Upper lobe of right lung (tissue), 1 donor: Measurements from ENCODE around the gene KRT5. TPM values are rescaled to one million over a fixed set of nuclear protein-coding genes. Genes with fewer than 3 reads are reported as not detected.
A peak's percentile ranks its signal among the peaks of the same experiment; 100 is the strongest.

ENCODE experiments used
- ATAC-seq: fragments of 200-7000 bp; cut with Tn5 transposase; one replicate; pipeline ENCODE4 v1.9.1; 2020; ENCODE audit warnings: mild to moderate bottlenecking, moderate library complexity
- DNase-seq: peaks from one replicate; pipeline ENCODE4 v3.0.0-alpha.2; 2020
- H3K27ac ChIP-seq: fragments of 200-600 bp; one replicate; pipeline ENCODE4 v1.8.0; 2022
- H3K27me3 ChIP-seq: fragments of 200-600 bp; one replicate; pipeline ENCODE4 v1.8.0; 2022; ENCODE audit warnings: mild to moderate bottlenecking
- H3K36me3 ChIP-seq: fragments of 200-600 bp; one replicate; pipeline ENCODE4 v1.8.0; 2022
- H3K4me1 ChIP-seq: fragments of 200-600 bp; one replicate; pipeline ENCODE4 v1.8.0; 2022
- H3K4me3 ChIP-seq: fragments of 200-600 bp; one replicate; pipeline ENCODE4 v1.8.0; 2022; ENCODE audit warnings: mild to moderate bottlenecking
- H3K9me3 ChIP-seq: fragments of 200-600 bp; one replicate; pipeline ENCODE4 v1.8.0; 2022
- intact Hi-C: fragments of 100-400 bp; cut with DNase I; formaldehyde crosslinking; loops from one replicate; pipeline ENCODE4 v1.11.0; 2022
- long read RNA-seq: library from polyadenylated mRNA; unstranded; transcript quantifications from one replicate; pipeline ENCODE4 v2.0.0, GENCODE V29; 2021
- total RNA-seq: library from RNA; stranded (reverse); fragmentation: NEBNext Ultra II Directional; extraction: Animal tissue kit (Norgen Biotek cat#: 25700); gene quantifications from one replicate; pipeline ENCODE4 v1.2.1, GENCODE V29; 2021
- TF ChIP-seq, protein P1 (sequence below): fragments of 200-600 bp; IDR thresholded peaks from one replicate; pipeline ENCODE4 v1.8.0; 2022; ENCODE audit warnings: antibody characterized with exemption
- donor health status: DM: no; HTN: yes; CAD: no; lungs with severe emphysema.

The KRT5 gene
- 8.8 TPM for total RNA-seq
- long read RNA-seq, partial matches to known transcripts = 1 of 7 reads
- long read RNA-seq, other reads (novel, unspliced or antisense) = 2 of 7 reads

DNA sequence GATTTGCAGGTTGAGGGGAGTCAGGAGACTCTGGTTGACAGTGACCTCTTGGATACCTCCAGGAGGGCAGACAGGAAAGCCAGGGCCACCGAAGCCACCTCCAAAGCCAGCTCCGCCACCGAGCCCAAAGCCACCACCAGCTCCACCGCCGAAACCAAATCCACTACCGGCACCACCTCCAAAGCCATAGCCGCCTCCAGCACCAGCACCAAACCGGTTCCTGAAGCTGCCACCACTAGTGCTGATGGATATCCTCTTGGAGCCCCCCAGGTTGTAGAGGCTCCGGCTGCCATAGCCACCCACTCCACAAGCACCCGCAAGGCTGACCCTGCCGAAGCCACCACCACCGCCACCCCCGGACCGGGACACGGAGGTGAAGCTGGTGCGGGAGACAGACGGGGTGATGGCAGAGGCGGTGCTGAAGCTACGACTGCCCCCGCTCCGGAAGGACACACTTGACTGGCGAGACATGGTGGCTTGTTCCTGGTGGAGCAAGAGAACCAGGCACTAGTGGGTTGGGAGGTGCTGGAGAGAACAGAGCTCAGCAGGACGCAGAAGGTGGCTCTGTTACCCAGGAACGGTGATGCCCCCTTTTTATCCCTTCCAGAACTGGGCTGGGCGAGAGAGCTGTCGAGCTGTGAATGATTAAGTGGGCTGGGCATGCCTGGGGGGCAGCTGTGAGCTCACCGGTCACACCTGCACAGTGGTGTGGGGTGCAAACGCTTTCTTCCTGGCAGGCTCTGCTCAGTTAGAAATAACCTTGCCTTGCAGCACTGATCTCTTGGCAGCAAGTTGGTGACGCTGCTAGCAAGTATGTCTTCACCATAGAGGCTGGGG, at the start of gene KRT5:
Gene KRT5 (minus strand): TSS at position 569 of the 837 bp plus-strand sequence. CDS start 98 bp downstream, at position 471.
- Histone ChIP-seq H3K27me3 (peaks cover 6% of the 10 kb centered on the region), H3K4me3 (no peak within 1 kb of the TSS), H3K9me3 (no peaks in the 10 kb centered on the region), H3K36me3 (no peaks in the 10 kb centered on the region), H3K4me1 (no peaks in the 10 kb centered on the region), H3K27ac (no peak within 1 kb of the TSS)
- DNase-seq (no peak), ATAC-seq (no peak)
- intact Hi-C loops = no loop called here
- TF ChIP-seq, protein P1, sequence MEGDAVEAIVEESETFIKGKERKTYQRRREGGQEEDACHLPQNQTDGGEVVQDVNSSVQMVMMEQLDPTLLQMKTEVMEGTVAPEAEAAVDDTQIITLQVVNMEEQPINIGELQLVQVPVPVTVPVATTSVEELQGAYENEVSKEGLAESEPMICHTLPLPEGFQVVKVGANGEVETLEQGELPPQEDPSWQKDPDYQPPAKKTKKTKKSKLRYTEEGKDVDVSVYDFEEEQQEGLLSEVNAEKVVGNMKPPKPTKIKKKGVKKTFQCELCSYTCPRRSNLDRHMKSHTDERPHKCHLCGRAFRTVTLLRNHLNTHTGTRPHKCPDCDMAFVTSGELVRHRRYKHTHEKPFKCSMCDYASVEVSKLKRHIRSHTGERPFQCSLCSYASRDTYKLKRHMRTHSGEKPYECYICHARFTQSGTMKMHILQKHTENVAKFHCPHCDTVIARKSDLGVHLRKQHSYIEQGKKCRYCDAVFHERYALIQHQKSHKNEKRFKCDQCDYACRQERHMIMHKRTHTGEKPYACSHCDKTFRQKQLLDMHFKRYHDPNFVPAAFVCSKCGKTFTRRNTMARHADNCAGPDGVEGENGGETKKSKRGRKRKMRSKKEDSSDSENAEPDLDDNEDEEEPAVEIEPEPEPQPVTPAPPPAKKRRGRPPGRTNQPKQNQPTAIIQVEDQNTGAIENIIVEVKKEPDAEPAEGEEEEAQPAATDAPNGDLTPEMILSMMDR = no peak

- ATAC-seq = no peak
- no peak for DNase-seq
- H3K9me3 ChIP-seq = no peaks in the 10 kb centered on the region
- H3K4me3 ChIP-seq = no peak overlapping the region
- intact Hi-C loops = no loop called here
- no peak overlapping the region for H3K27ac ChIP-seq
- no peaks in the 10 kb centered on the region for H3K36me3 ChIP-seq
- H3K4me1 ChIP-seq = no peaks in the 10 kb centered on the region
- TF ChIP-seq, protein P1 = no peak
- H3K27me3 ChIP-seq = peaks cover 42% of the 10 kb centered on the region
These were observed 47.9 kb upstream of the KRT5 start for GRCh38 chr12:52568111-52568510.

GRCh38 chr12:52566847-52567291, 46.7 kb upstream of the KRT5 start:
- no peak overlapping the region for H3K4me3 ChIP-seq
- no peaks in the 10 kb centered on the region for H3K36me3 ChIP-seq
- intact Hi-C loops = no loop called here
- H3K27ac ChIP-seq = no peak overlapping the region
- H3K9me3 ChIP-seq = no peaks in the 10 kb centered on the region
- TF ChIP-seq, protein P1 = no peak
- peak; percentile 54 for ATAC-seq
- H3K4me1 ChIP-seq = no peaks in the 10 kb centered on the region
- no peak for DNase-seq
- H3K27me3 ChIP-seq = peaks cover 46% of the 10 kb centered on the region

- Histone ChIP-seq H3K27ac (no peak overlapping the region), H3K36me3 (no peaks in the 10 kb centered on the region), H3K4me3 (no peak overlapping the region), H3K4me1 (no peaks in the 10 kb centered on the region), H3K27me3 (peaks cover 61% of the 10 kb centered on the region), H3K9me3 (no peaks in the 10 kb centered on the region)
- ATAC-seq (no peak), DNase-seq (no peak)
- TF ChIP-seq, protein P1 = no peak
- intact Hi-C loops = no loop called here
These were observed 44.4 kb upstream of the KRT5 start for GRCh38 chr12:52564582-52564981.

- H3K27me3 ChIP-seq = peaks cover 65% of the 10 kb centered on the region
- no peak for DNase-seq
These were observed 41.8 kb upstream of the KRT5 start for GRCh38 chr12:52561880-52562449.

More at GRCh38 chr12:52561880-52562449, 41.8 kb upstream of the KRT5 start:
- intact Hi-C loops = no loop called here
- no peak overlapping the region for H3K27ac ChIP-seq
- peak; percentile 56 for ATAC-seq
- no peaks in the 10 kb centered on the region for H3K4me1 ChIP-seq
- no peaks in the 10 kb centered on the region for H3K9me3 ChIP-seq
- TF ChIP-seq, protein P1 = peak; percentile 19
- H3K4me3 ChIP-seq = no peak overlapping the region
- H3K36me3 ChIP-seq = no peaks in the 10 kb centered on the region
